Spleen (tissue), 7 donors: ENCODE measurements around the gene ZNF775.

Experiments used
- CTCF ChIP-seq, 11 experiments: fragments of 200-600 bp in 7 of 11; fragments of 450-650 bp in 4 of 11; sonication (generic) in 4 of 11; IDR thresholded peaks in 8 of 11; conservative IDR thresholded peaks in 3 of 11; 1 replicate in 7 of 11; 2 replicates in 4 of 11; pipeline versions ENCODE4 v1.4.0 to v1.8.0; 2016 to 2021; ENCODE audit warnings: antibody characterized with exemption in 11 of 11, inconsistent platforms in 4 of 11, mild to moderate bottlenecking in 1 of 11
- POLR2A ChIP-seq, 3 donors: fragments of 450-650 bp; IDR thresholded peaks; one replicate each; pipeline ENCODE4 v1.5.1; 2017; ENCODE audit warnings: antibody characterized with exemption in 3 of 3, mild to moderate bottlenecking in 1 of 3
- donor health status: DM: no; HTN: no; CAD: no; lungs with moderate emphysema.
- donor health status: DM: no; HTN: no; CAD: no.
- donor health status: DM: no; HTN: no; CAD: no.

- TF ChIP-seq CTCF (IDR thresholded peaks at IDR 0.05 in 8 of 11, conservative IDR thresholded peaks at IDR 0.05 in 3 of 11): no peak
- no peak for TF ChIP-seq POLR2A (IDR thresholded peaks at IDR 0.05)
These were observed 20.7 kb upstream of the ZNF775 start for GRCh38 chr7:150358433-150358832.
